Germinal center (tissue), 1 donor: ENCODE data around the gene TNFRSF6B.
"Not testable (repeated sequence)": the region's sequence is repeated elsewhere in the genome, so short reads cannot be mapped to it uniquely, and the experiment has no call there.

Experiments used
- DNase-seq: peaks from one replicate; pipeline ENCODE4 v3.0.0; 2012; ENCODE audit warnings: mixed read lengths, low spot score

Gene TNFRSF6B, protein sequence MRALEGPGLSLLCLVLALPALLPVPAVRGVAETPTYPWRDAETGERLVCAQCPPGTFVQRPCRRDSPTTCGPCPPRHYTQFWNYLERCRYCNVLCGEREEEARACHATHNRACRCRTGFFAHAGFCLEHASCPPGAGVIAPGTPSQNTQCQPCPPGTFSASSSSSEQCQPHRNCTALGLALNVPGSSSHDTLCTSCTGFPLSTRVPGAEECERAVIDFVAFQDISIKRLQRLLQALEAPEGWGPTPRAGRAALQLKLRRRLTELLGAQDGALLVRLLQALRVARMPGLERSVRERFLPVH

DNA sequence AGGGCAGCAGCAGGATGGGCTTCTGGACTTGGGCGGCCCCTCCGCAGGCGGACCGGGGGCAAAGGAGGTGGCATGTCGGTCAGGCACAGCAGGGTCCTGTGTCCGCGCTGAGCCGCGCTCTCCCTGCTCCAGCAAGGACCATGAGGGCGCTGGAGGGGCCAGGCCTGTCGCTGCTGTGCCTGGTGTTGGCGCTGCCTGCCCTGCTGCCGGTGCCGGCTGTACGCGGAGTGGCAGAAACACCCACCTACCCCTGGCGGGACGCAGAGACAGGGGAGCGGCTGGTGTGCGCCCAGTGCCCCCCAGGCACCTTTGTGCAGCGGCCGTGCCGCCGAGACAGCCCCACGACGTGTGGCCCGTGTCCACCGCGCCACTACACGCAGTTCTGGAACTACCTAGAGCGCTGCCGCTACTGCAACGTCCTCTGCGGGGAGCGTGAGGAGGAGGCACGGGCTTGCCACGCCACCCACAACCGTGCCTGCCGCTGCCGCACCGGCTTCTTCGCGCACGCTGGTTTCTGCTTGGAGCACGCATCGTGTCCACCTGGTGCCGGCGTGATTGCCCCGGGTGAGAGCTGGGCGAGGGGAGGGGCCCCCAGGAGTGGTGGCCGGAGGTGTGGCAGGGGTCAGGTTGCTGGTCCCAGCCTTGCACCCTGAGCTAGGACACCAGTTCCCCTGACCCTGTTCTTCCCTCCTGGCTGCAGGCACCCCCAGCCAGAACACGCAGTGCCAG lies at the start of gene TNFRSF6B:
TSS of gene TNFRSF6B (plus strand) at position 25 of the 729 bp plus-strand sequence. CDS start at position 141, 116 bp downstream.
- DNase-seq, result no peak

DNA sequence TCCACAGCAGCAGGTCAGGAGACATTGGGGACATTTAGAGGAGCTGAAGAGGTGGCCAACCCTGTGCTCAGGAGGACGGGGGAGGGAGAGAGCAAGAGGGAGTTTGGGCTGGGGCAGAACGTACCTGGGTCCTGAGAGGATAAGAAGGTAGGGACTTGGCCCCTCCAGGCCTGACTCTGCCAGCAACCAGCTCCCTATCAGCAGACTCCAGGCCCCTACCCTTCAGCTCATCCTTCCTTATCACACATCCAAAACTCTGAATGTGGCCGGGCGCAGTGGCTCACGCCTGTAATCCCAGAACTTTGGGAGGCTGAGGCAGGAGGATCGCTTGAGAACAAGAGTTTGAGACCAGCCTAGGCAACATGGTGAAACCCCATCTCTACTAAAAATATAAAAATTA lies 48.3 kb upstream of the TNFRSF6B start:
- no peak for DNase-seq

DNA sequence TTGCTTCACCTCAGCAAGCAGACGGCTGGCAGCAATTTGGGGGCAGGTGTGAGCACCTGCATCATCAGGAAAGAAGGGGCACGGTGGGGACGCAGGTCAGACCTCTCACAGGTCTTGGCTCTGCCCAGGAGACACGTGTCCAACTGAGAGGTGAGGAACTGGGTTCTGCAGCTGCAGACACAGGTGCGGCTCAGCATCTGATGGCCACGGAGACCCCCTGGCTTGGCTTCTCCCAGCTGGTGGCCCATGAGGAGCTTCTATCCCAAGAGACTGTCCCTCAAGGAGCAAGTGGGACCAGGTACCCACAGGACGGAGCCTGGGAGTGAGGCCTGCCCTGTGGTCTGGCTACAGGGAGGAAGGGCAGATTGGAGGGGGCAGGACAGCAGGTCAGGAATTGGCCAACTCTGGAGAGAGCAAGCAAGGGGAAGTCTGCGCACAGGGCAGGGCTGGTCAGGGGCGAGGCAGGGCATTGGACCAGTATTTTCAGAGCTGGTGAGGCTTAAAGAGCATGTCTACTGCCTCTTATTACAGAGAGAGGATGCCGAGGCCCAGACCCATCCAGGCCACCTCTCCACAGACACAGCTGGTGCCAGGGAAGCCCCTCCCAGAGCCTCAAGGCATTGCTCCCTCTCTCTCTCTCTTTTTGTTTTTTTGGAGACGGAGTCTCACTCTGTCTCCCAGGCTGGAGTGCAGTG lies 47.4 kb upstream of the TNFRSF6B start:
- no peak for DNase-seq

DNA sequence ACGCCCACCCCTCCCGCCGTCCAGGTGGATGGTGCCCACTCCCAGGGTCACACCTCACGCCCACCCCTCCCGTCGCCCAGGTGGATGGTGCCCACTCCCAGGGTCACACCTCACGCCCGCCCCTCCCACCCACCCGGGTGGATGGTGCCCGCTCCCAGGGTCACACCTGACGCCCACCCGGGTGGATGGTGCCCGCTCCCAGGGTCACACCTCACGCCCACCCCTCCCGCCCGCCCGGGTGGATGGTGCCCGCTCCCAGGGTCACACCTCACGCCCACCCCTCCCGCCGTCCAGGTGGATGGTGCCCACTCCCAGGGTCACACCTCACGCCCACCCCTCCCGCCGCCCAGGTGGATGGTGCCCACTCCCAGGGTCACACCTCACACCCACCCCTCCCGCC lies 46.0 kb upstream of the TNFRSF6B start:
- DNase-seq, result not testable (repeated sequence)

DNA sequence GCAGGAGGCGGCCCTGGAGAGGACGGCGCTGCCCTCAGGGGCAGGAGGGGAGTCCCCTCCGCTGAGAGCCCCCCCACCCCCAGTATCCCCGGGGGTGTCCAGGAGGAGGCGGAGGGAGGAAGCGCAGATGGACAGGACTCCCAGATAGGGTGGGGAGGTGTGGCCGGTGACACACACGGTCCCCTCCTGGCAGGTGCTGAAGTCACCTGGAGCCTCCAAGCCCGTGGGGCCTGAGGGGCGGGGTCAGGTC lies 44.6 kb upstream of the TNFRSF6B start:
- DNase-seq, result no peak

DNA sequence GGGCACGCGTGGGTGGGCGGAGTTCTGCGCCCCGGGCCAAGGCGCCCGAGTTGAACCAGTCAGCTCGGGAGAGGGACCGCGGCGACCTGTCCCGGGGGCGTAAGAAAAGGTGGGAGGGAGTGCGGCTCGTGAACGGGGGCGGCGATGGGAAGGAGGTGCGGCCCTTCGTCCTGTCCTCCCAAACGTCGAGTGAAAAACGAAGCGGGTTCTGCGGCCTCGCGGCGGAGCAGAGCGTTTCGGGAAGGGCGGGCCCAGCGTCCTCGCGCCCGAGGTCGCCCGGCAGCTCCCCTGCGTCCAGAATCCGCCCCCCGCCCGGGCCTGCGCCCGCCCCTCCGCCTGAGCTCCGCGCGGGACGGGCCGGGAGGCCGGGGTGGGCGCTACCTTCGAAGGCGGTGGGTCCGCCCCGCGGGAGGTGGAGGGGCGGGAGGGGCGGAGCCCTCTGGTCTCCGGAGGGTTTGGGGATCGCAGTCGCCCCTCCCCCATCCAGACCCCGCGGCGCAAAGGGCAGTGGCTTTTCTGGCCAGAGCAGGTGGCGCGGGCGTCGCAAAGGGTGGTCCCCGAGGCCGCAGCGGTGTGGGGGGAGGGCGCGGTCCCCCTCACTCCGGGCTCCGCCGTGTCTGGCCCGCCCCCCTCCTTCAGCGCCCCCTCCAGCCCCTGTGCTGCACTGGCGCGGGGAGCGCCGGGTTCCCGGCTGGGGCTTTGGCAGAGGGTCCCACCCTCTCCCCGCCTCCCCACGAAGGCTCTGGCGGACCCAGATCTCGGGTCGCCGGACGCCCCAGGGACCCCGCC lies 44.1 kb upstream of the TNFRSF6B start:
- DNase-seq, result no peak

DNA sequence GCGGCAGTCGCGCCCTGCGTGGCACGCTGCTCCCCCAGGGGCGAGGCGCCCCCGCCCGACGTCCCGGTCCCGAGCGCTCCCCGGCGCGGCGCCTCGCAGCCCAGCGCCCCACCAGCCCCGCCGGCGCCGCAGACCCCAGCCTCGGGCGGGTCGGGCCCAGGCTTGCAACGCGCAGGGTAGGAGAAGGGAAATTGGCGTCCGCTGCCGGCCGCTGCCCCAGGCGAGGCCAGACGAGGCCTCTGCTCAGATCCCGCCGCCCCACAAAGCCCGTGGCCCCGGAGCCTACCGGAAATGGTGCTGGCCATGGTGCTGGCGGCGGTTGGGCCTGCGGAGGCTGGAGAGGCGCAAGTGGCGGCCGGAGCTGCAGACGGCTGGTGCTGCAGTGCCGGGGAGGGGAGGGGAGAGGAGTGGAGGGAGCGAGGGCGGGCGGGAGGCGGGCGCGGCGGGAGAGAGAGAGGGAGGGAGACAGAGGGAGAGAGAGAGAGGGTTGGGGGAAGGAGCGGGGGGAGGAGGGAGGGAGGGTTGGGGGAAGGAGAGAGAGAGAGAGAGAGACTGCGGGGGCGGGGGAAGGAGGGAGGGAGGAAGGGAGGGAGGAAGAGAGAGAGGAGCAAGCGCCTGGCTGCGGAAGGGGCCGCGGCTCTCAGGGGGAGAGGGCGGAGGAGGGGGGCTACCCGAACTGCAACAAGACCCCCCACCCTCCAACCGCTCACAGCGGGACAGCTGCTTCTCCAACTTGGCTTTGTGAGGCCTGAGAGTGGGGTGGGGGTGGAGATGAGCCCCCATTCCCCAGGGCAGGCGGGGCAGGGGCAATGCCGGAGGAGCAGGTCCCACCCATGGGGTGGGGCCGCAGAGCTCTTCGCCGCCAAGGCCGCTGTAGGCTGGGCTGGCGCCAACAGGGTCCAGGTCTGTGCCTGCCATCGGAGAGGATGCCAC lies 43.1 kb upstream of the TNFRSF6B start, which contains the start of gene STMN3:
TSS of gene STMN3 (minus strand) at position 384 of the 933 bp plus-strand sequence. CDS start at position 305, 79 bp downstream.
- DNase-seq, result peak; percentile 50

DNA sequence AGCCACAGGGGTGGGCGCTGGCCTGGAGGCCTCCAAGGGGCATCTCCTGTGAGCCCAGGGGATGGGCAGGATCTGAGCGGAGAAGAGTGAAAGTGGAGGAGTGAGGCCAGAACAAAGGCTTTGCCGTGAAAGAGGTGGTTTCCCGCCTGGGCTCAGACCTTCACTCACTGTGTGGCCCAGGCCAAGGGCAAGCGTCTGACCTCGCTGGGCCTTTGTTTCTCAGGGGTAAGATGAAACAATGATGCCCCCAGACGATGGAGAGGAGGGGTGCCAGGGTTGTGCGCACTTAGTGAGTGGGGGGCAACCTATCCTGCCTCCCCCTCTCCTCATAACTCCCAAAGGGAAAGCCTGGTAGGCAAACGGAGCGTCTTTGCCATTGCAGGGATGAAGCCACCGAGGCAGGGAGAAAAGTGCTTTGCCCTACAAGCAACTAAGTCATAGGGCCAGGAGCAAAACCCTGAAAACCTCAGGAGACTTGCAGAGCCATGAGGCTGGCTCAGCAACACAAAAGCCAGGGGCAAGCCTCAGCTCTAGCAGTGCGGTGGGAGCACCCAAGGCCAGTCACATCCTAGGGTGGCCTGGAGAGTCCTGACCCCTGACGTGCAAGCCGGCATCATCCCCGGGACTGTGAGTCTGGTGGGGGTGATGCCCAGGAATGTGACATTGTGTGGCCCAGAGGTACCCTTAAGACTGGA lies 42.3 kb upstream of the TNFRSF6B start:
- no peak for DNase-seq

DNA sequence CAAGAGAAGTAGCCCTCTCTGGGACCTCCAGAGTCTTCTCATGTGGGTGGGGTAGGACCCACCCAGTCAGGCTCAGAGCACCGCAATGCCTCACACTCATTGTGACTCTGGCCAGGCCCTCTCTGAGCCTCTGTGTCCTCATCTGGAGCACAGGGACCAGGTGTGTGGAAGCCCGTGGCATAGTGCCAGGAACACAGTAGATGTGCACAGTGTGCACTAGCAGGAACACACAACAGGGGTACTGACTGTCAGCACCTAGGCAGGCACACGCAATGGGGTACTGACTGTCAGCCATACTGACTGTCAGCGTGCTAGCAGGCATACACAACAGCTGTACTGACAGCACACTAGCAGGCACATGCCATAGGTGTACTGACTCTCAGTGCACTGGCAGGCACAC lies 41.2 kb upstream of the TNFRSF6B start:
- no peak for DNase-seq

DNA sequence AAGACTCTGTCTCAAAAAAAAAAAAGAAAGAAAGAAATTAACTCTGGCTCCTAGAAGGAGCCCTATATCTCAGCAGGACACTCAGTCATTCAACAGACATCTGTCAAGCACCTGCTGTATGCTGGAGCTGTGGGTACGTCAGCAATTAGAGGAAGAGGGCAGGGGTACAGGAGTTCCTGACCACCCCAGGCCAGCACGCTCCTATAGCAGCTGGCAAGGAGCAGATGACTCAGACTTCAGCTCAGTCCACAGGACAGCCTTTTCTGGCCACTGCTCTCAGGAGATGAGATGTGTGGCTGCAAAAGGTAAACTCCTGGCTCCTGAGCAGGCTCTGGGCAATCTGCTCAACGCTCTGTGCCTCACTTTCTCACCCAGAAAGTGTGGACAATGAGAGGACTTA lies 40.0 kb upstream of the TNFRSF6B start:
- DNase-seq, result no peak

DNA sequence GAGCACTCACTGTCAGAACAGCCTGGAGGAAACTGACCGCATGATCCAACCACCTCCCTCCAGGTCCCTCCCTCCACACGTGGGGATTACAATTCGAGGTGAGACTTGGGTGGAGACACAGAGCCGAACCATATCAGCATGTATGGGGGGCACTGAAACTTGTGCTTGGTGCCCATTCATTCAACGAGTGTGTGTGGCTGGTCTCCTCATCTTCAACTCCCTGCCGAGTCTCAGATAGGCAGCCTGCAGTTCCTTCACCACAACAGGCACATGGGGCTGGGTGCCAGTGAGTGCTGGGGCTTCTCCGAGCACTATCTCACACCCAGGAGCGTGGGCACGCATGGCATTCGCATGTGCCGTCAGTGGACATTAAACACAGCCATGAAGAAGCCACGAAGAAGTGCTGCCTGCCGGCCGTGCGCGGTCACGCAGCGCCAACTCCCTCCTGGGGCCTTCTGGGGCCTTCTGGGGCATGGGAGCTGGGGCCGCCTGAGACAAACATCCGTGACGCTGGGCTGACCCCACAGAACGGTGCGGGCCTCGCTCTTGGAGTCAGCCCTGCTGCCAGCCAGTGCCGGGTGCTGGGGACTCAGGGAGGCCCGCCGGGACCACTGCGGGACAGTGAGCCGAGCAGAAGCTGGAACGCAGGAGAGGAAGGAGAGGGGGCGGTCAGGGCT lies 39.1 kb upstream of the TNFRSF6B start:
- DNase-seq, result no peak

DNA sequence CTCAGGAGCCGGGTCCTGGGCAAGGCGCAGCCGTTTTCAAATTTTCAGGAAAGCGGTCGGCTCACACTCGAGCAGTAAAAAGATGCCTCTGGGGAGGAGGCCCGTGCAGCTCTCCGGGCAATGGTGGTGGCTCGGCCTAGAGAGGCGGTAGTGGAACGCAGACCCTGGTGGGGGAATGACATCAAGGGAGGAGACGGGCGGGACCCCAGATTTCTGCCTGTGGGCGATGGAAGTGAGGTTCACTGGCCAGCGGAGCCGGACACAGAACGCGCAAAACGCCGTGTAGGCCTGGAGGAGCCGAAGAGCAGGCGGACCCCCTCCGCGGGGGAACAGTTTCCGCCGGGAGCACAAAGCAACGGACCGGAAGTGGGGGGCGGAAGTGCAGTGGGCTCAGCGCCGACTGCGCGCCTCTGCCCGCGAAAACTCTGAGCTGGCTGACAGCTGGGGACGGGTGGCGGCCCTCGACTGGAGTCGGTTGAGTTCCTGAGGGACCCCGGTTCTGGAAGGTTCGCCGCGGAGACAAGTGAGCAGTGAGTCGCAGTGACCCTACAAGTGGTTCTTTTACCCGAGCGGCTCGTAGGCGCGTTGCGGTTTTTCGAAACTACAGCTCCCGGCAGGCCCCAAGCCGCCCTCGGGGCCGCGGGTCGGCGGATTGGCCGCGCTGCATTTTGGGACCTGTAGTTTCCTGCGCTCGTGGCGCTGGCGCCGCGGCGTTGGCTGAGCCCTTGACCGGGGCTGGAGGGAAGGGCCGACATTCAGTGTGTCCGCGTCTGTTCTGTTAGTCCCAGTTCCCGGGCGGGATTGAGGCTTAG lies 38.3 kb upstream of the TNFRSF6B start, which contains the start of gene RTEL1:
TSS of gene RTEL1 (plus strand) at position 376 of the 812 bp plus-strand sequence. CDS start 1,091 bp downstream, outside the sequence.
- DNase-seq, result peak; percentile 92

DNA sequence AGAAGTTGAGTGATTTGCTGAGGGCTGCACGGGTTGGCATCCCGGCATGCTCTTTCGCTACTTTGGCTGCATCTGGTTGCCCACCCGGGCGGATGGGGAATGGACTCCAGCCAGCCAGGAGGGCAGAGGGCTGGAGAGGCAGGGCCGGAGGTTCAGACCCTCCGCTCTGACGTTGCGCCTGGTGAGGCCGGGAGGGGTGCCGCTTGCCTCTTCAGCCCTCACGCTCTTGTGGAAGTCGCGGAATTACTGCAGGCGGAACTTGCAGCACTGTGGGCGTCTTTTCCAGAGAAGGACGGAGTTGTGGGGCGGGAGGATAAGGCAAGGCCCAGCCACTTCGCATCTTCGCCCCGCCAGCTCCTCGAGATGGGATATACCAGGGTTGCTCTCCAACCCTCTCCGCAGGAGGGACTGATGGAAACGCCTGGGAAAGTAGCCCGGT lies 37.7 kb upstream of the TNFRSF6B start:
- no peak for DNase-seq

DNA sequence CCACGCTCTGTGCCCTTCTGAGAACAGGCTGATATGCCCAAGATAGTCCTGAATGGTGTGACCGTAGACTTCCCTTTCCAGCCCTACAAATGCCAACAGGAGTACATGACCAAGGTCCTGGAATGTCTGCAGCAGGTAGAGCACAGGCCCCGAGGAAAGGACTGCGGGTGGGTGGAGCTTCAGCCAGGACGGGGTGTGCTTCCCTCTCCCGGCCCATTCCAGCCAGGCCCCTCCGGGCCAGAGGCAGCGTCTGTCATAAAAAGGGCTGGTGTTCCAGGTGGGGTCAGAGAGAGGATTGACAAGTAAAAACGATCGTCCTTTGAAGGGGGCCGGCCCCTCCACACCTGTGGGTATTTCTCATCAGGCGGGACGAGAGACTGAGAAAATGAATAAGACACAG lies 37.1 kb upstream of the TNFRSF6B start:
- DNase-seq, result no peak

DNA sequence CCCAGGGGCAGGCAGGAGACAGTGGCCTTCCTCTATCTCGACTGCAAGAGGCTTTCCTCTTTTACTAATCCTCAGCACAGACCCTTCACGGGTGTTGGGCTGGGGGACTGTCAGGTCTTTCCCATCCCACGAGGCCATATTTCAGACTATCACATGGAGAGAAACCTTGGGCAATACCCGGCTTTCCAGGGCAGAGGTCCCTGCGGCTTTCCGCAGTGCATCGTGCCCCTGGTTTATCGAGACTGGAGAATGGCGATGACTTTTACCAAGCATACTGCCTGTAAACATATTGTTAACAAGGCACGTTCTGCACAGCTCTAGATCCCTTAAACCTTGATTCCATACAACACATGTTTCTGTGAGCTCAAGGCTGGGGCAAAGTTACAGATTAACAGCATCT lies 36.3 kb upstream of the TNFRSF6B start:
- not testable (repeated sequence) for DNase-seq

DNA sequence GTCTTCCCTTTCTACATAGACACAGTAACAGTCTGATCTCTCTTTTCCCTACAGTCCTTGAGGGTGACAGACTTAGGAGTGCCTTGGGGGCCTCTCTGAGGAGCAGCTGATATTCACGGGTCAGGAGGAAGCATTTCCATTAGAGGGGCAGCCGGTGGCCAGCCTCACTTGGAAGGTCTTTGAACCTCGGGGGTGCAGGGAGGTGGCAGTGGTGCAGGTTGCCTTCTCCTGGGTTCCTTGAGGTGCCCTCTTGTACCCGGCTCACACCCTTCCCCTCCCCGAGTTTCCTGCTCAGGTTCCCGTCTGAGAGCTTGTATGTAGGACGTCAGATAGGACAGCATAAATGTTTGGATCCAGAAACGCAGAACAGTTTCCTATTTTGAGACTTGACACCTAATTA lies 35.8 kb upstream of the TNFRSF6B start:
- DNase-seq, result no peak

DNA sequence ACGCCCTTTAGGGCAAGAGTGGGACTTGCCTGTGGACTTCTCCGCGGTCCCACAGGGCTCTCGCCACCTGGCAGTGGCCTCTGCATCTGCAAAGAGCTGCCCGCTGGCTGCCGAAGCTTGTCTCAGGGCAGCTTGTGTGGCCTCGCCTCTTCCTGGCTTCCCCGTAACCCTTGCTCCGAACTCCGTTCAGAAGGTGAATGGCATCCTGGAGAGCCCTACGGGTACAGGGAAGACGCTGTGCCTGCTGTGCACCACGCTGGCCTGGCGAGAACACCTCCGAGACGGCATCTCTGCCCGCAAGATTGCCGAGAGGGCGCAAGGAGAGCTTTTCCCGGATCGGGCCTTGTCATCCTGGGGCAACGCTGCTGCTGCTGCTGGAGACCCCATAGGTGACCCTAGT lies 35.3 kb upstream of the TNFRSF6B start:
- no peak for DNase-seq

DNA sequence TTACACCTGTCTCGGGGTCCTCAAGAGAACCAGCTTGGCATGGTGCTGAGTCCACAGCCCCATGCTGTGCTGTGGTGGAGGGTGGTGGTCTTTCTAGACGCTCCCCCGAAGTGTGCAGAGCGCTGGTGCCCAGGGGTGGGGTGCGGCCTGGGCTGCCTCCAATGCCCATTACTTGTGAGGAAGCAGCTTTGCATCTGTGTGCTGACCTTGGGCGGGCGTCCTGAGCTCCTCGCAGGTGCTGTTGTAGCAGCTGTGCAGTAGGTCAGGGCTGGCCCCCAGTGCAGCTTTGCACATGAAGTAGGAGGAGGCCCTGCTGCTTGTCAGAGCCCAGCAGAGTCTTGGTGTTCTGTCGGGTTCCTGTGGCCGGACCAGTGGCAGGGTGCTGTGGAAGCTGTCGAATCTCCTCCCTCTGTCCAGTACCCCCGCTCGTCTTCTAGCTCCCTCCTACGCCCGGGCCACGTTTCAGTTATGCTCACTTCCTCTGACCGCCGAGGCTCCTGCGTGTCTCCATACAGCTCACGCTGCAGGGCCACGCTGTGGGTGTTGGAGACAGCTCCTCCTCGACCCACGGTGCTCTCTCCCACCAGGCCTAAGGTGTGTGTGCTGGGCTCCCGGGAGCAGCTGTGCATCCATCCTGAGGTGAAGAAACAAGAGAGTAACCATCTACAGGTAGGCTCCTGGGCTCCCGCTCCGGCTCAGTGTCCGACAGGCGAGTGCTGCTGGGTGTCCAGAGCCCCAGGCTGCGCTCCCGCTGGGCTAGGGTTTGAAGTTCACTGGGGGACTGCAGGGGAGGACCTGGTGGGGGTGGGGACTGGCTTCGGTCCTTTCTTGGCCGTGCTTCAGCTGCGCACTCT lies 34.3 kb upstream of the TNFRSF6B start:
- DNase-seq, result no peak
